HL-60 (cell line): ENCODE measurements around the gene ADGRB3.

Experiments
- CTCF ChIP-seq: IDR thresholded peaks from one replicate; pipeline ENCODE4 v1.5.1; 2011; ENCODE audit warnings: low read length, control low read depth, inconsistent platforms; ENCODE audit not compliant: insufficient read depth
- POLR2AphosphoS5 ChIP-seq: IDR thresholded peaks from 2 replicates; pipeline ENCODE4 v1.6.1; 2012; ENCODE audit warnings: low read depth

- TF ChIP-seq CTCF: no peak
- TF ChIP-seq POLR2AphosphoS5: no peak
Measured at GRCh38 chr6:68761985-68762384, 126.9 kb downstream of the ADGRB3 start.
